ENCODE results near the gene DAZ3. TPM values are rescaled to one million over a fixed set of nuclear protein-coding genes. Genes with fewer than 3 reads are reported as not detected.
"Not testable (repeated sequence)": the region's sequence is repeated elsewhere in the genome, so short reads cannot be mapped to it uniquely, and the experiment has no call there.

DAZ3 gene
- total RNA-seq = not detected

- DNase-seq (ENCODE audit: low read depth in 2 of 3, low spot score in 2 of 3) = not testable (repeated sequence)
Measured at GRCh38 chrY:24813293-24813692, at the start of gene DAZ3. TSS of gene DAZ3 (minus strand) at chrY:24813393. CDS start at chrY:24813185, 208 bp downstream.

- DNase-seq (ENCODE audit: low read depth in 2 of 3, low spot score in 2 of 3) = not testable (repeated sequence)
Measured at GRCh38 chrY:24833619-24834018, 20.4 kb upstream of the DAZ3 start, which contains the start of gene DAZ4. TSS of gene DAZ4 (plus strand) at chrY:24833919. CDS start at chrY:24834127, 208 bp downstream.

- not testable (repeated sequence) for DNase-seq (ENCODE audit: low read depth in 2 of 3, low spot score in 2 of 3)
Measured at GRCh38 chrY:24825069-24825468, 11.9 kb upstream of the DAZ3 start.

- not testable (repeated sequence) for DNase-seq (ENCODE audit: low read depth in 2 of 3, low spot score in 2 of 3)
Measured at GRCh38 chrY:24824184-24824879, 11.1 kb upstream of the DAZ3 start.

GRCh38 chrY:24821836-24822235 lies 8.6 kb upstream of the DAZ3 start:
- DNase-seq (ENCODE audit: low read depth in 2 of 3, low spot score in 2 of 3) = not testable (repeated sequence)

Other genes with a start within 250 kb of the DAZ3 start
- not detected for gene BPY2B, start 195.4 kb downstream of the DAZ3 start, total RNA-seq
- gene DAZ4, start 20.5 kb upstream of the DAZ3 start, total RNA-seq = not detected
- gene BPY2C, start 238.7 kb upstream of the DAZ3 start, total RNA-seq = not detected